LNCaP clone FGC (cell line): Measurements from ENCODE around the gene FSTL4.

Source experiments
- DNase-seq: peaks from one replicate; pipeline ENCODE4 v3.0.0-alpha.2; 2011; ENCODE audit warnings: low read depth
- H3K4me3 ChIP-seq: 2 replicates; pipeline ENCODE4 v1.5.1; 2011; ENCODE audit warnings: mild to moderate bottlenecking, low read depth, low read length, control low read depth
- TF ChIP-seq, protein P1 (sequence below): IDR thresholded peaks from 2 replicates; pipeline ENCODE4 v1.5.1; 2012; ENCODE audit warnings: mild to moderate bottlenecking; ENCODE audit not compliant: control insufficient read depth, insufficient read depth; ENCODE audit errors: extremely low read depth

Gene FSTL4

GRCh38 chr5:133470841-133471240, 141.5 kb downstream of the FSTL4 start:
- no peak overlapping the region for H3K4me3 ChIP-seq
- TF ChIP-seq, protein P1, sequence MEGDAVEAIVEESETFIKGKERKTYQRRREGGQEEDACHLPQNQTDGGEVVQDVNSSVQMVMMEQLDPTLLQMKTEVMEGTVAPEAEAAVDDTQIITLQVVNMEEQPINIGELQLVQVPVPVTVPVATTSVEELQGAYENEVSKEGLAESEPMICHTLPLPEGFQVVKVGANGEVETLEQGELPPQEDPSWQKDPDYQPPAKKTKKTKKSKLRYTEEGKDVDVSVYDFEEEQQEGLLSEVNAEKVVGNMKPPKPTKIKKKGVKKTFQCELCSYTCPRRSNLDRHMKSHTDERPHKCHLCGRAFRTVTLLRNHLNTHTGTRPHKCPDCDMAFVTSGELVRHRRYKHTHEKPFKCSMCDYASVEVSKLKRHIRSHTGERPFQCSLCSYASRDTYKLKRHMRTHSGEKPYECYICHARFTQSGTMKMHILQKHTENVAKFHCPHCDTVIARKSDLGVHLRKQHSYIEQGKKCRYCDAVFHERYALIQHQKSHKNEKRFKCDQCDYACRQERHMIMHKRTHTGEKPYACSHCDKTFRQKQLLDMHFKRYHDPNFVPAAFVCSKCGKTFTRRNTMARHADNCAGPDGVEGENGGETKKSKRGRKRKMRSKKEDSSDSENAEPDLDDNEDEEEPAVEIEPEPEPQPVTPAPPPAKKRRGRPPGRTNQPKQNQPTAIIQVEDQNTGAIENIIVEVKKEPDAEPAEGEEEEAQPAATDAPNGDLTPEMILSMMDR = no peak
- no peak for DNase-seq

DNA sequence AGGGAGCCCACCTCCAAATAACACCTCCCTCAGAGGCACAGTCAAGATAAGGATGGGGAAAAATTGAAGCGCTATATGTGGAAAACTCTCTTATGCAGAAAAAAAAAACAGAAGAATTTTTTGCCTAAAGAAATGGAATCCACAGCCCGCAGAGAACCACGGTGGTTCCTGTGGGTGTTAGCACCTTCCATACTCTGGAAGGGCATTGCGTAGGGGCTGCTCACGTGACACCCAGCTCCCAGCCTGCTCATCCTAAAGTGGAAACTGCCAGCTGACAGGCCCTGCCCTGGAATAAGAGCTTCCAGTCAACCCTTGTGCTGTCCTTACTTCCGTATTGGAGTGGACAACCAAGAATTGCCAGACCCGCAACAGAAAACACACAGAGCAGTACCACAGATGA, 142.5 kb downstream of the FSTL4 start:
- DNase-seq = no peak
- TF ChIP-seq, protein P1 = no peak
- no peak overlapping the region for H3K4me3 ChIP-seq

DNA sequence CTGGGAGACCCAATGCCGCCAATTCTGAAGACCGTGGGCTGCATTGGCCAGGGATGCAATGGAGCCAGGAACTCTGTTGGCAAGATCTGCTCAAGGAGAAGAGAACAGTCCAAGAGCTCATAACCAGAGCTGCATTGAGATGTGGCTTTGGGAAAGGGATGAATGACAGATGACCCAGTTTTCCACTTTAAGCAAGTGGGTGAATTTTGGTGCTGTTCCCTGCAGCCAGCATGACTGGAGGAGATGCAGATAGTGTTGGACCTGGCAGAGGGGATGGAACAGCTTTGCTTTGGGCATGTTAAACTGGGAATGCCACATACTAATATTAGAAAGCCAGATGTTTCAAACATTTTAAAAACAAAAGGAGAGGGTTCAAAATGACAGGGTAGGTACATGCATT, 143.1 kb downstream of the FSTL4 start:
- DNase-seq = no peak
- H3K4me3 ChIP-seq = no peak overlapping the region

DNA sequence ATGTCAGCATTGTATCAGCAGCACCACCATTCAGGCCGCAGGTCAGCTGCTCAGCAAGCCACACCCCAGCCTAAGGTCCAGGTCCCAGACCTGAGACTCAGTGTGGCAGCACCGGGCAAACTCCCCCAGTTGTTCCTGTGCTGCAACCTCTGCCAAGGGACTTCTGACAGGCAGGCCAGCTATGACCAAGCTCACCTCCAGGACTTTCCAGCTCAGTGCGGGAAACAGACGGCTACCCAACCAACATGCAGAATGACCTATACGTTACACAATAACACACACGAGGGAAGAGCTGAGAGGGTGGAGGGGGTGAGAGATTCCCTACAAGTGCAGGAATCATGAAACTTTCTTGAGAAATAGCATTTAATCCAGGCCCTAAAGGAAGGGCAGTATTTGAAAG, 143.7 kb downstream of the FSTL4 start:
- DNase-seq = no peak
- H3K4me3 ChIP-seq = no peak overlapping the region
- TF ChIP-seq, protein P1 = no peak

More for the DNA sequence above, 143.1 kb downstream of the FSTL4 start:
- TF ChIP-seq, protein P1 = no peak

DNA sequence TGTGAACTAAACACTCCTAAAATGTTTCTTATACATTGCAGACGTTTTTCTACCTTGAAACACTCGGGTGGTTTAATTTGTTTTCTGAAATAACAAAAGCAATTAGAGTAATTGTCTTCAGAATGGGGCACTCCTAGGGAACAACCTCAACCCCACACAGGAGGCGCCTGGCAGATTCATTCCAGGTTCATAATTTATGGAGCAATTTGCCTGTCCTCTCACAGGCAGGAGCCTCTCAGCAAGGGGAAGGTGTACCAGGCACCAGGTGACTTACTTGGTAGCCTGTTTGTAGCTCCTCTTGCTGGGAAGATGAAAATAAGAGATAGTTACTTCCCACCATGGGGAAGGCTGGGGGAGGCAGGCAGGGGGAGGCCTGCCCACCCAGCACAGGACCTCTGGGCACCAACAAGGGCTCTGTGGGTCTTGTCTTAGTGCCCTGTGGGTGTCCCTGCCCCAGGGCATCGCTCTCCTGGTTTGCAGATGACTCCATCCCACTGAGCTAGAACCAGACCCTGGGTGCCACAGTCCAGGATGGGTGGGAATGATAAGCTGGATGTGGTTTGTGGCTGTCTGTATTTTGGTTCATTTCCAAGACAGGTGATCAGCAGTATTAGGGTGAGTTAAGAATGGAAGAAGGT, 144.4 kb downstream of the FSTL4 start:
- no peak overlapping the region for H3K4me3 ChIP-seq
- no peak for DNase-seq
- TF ChIP-seq, protein P1 = no peak

DNA sequence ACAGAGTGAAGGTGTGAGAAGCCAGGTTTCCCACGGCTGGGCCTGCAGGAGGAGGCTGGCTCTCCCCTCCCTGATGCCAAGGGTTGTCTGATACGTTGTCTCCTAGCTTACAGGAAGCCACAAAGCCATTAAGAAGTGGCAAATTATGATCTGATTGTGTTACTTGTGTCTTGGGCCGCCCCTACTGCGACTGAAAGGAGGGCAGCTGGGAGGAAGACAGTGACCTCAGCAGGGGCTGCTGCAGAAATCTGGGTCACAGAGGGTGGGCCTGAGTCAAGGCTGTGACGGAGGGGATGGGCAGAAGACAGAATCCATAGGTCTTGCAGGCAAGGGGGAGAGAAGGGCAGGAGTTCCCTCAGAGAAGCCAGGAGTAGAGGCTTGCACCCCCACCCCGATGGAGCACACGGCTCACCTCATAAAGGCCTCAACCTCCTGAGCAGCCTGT, 145.0 kb downstream of the FSTL4 start:
- TF ChIP-seq, protein P1 = no peak
- no peak for DNase-seq
- H3K4me3 ChIP-seq = no peak overlapping the region
